Hepatocyte (in vitro differentiated cells): Measurements from ENCODE around the gene CINP. TPM values are rescaled to one million over a fixed set of nuclear protein-coding genes. Genes with fewer than 3 reads are reported as not detected.

Source experiments
- DNase-seq: peaks from one replicate; pipeline ENCODE4 v3.0.0-alpha.2; 2016; ENCODE audit warnings: low spot score
- H2AFZ ChIP-seq: fragments of 200-600 bp; sonication (generic); 2 replicates; pipeline ENCODE4 v1.6.0; 2016; ENCODE audit warnings: antibody characterized with exemption, mild to moderate bottlenecking
- H3K27ac ChIP-seq: fragments of 200-600 bp; sonication (generic); 2 replicates; pipeline ENCODE4 v1.5.1; 2016; ENCODE audit warnings: mild to moderate bottlenecking
- H3K27me3 ChIP-seq: fragments of 200-600 bp; sonication (generic); 2 replicates; pipeline ENCODE4 v1.6.1; 2016
- H3K36me3 ChIP-seq: fragments of 200-600 bp; sonication (generic); replicated peaks from 2 replicates; pipeline ENCODE4 v1.5.1; 2016; ENCODE audit warnings: low read depth; ENCODE audit not compliant: insufficient read depth
- H3K4me1 ChIP-seq: fragments of 200-600 bp; sonication (generic); 2 replicates; pipeline ENCODE4 v1.5.1; 2016; ENCODE audit warnings: mild to moderate bottlenecking, moderate library complexity; ENCODE audit not compliant: insufficient read depth
- H3K4me2 ChIP-seq: fragments of 200-600 bp; sonication (generic); 2 replicates; pipeline ENCODE4 v1.6.0; 2016
- H3K4me3 ChIP-seq: fragments of 200-600 bp; sonication (generic); 2 replicates; pipeline ENCODE4 v1.5.1; 2016; ENCODE audit warnings: mild to moderate bottlenecking
- H3K79me2 ChIP-seq: fragments of 200-600 bp; sonication (generic); 2 replicates; pipeline ENCODE4 v1.6.0; 2017; ENCODE audit warnings: mild to moderate bottlenecking
- H3K9me2 ChIP-seq: fragments of 200-600 bp; sonication (generic); replicated peaks from 2 replicates; pipeline ENCODE4 v1.6.0; 2017; ENCODE audit warnings: mild to moderate bottlenecking; ENCODE audit not compliant: insufficient read depth
- H3K9me3 ChIP-seq: fragments of 200-600 bp; sonication (generic); 2 replicates; pipeline ENCODE4 v1.5.1; 2016; ENCODE audit warnings: low read depth, mild to moderate bottlenecking
- H4K20me1 ChIP-seq: fragments of 200-600 bp; sonication (generic); 2 replicates; pipeline ENCODE4 v1.6.0; 2016; ENCODE audit warnings: mild to moderate bottlenecking; ENCODE audit not compliant: insufficient read depth, poor library complexity, severe bottlenecking
- CTCF ChIP-seq: fragments of 200-600 bp; sonication (generic); IDR thresholded peaks from 2 replicates; pipeline ENCODE4 v1.5.1; 2016; ENCODE audit warnings: antibody characterized with exemption, mild to moderate bottlenecking; ENCODE audit not compliant: poor library complexity
- EZH2 ChIP-seq: fragments of 200-600 bp; sonication (generic); IDR thresholded peaks from 2 replicates; pipeline ENCODE4 v1.6.1; 2016; ENCODE audit warnings: antibody characterized with exemption, mild to moderate bottlenecking, borderline replicate concordance
- EZH2phosphoT487 ChIP-seq: fragments of 200-600 bp; sonication (generic); IDR thresholded peaks from one replicate; pipeline ENCODE4 v1.6.1; 2018; ENCODE audit warnings: antibody characterized with exemption, mild to moderate bottlenecking, low read depth, moderate library complexity; ENCODE audit not compliant: unreplicated experiment, severe bottlenecking
- WGBS: methylation state at CpG from one replicate; pipeline ENCODE4 v1.1.6; 2016; ENCODE audit warnings: low lambda C conversion rate; ENCODE audit errors: missing lambda C conversion rate; 5-methylcytosine and 5-hydroxymethylcytosine counted together
- polyA plus RNA-seq: library from polyadenylated mRNA; unstranded; fragments of >200 nt; fragmentation: Nextera tagmentation; extraction: Ambion mirVana; gene quantifications from 2 replicates; pipeline ENCODE4 v1.2.1, GENCODE V29; 2016
- total RNA-seq: library from RNA; depleted of rRNA; stranded (reverse); fragments of >200 nt; gene quantifications from 2 replicates; pipeline ENCODE4 v1.2.3, GENCODE V29; 2014

Gene CINP
- 30.5 and 40.2 TPM in 2 replicates for total RNA-seq
- 22.9 and 33.8 TPM in 2 replicates for polyA plus RNA-seq

- Histone ChIP-seq H3K36me3 (no peaks in the 10 kb centered on the region), H3K4me3 (peak within 1 kb of the TSS; percentile 84), H3K27ac (peak within 1 kb of the TSS; percentile 89), H3K4me1 (peaks cover 16% of the 10 kb centered on the region), H3K27me3 (no peaks in the 10 kb centered on the region), H3K9me2 (no peaks in the 10 kb centered on the region), H3K79me2 (peaks cover 55% of the 10 kb centered on the region), H3K9me3 (no peaks in the 10 kb centered on the region), H2AFZ (peak within 1 kb of the TSS; percentile 90), H3K4me2 (peak within 1 kb of the TSS; percentile 91), H4K20me1 (no peaks in the 10 kb centered on the region)
- DNase-seq, result peak; percentile 99
- TF ChIP-seq CTCF, result no peak
- TF ChIP-seq EZH2, result no peak
- no peak for TF ChIP-seq EZH2phosphoT487
- under 1% methylated on average over 31 of the region's 58 CpGs for WGBS
These were observed at the start of gene CINP, which contains the start of gene TECPR2 for GRCh38 chr14:102362545-102363181. Gene CINP, minus strand, starts transcription at chr14:102362890. Its CDS starts 39 bp downstream, at chr14:102362851. Gene TECPR2, plus strand, starts transcription at chr14:102362941. Its CDS starts 13,781 bp downstream, at chr14:102376722.

- H3K9me2 ChIP-seq, result no peaks in the 10 kb centered on the region
- H2AFZ ChIP-seq, result no peak overlapping the region
- no peaks in the 10 kb centered on the region for H3K9me3 ChIP-seq
- DNase-seq, result no peak
- TF ChIP-seq EZH2phosphoT487, result no peak
- TF ChIP-seq EZH2, result no peak
- TF ChIP-seq CTCF, result no peak
- no peak overlapping the region for H3K27ac ChIP-seq
- H3K4me3 ChIP-seq, result no peak overlapping the region
- H3K4me1 ChIP-seq, result no peaks in the 10 kb centered on the region
- H3K27me3 ChIP-seq, result no peaks in the 10 kb centered on the region
- H4K20me1 ChIP-seq, result no peaks in the 10 kb centered on the region
- H3K36me3 ChIP-seq, result no peaks in the 10 kb centered on the region
- no peaks in the 10 kb centered on the region for H3K79me2 ChIP-seq
- H3K4me2 ChIP-seq, result no peak overlapping the region
These were observed 46.0 kb upstream of the CINP start for GRCh38 chr14:102408724-102409123.

GRCh38 chr14:102407258-102407657, 44.6 kb upstream of the CINP start:
- H3K9me3 ChIP-seq, result peaks cover 8% of the 10 kb centered on the region
- no peaks in the 10 kb centered on the region for H3K79me2 ChIP-seq
- H3K9me2 ChIP-seq, result no peaks in the 10 kb centered on the region
- H3K36me3 ChIP-seq, result no peaks in the 10 kb centered on the region
- no peak overlapping the region for H3K4me3 ChIP-seq
- H3K27ac ChIP-seq, result no peak overlapping the region
- H3K4me1 ChIP-seq, result no peaks in the 10 kb centered on the region
- 92% methylated on average over 7 of the region's 7 CpGs for WGBS
- H4K20me1 ChIP-seq, result no peaks in the 10 kb centered on the region
- no peak overlapping the region for H2AFZ ChIP-seq
- DNase-seq, result no peak
- H3K27me3 ChIP-seq, result no peaks in the 10 kb centered on the region
- no peak overlapping the region for H3K4me2 ChIP-seq
- no peak for TF ChIP-seq EZH2
- no peak for TF ChIP-seq CTCF
- TF ChIP-seq EZH2phosphoT487, result no peak

- H3K36me3 ChIP-seq, result no peaks in the 10 kb centered on the region
- H4K20me1 ChIP-seq, result no peaks in the 10 kb centered on the region
- no peak overlapping the region for H3K4me3 ChIP-seq
- H3K4me1 ChIP-seq, result no peaks in the 10 kb centered on the region
- H2AFZ ChIP-seq, result no peak overlapping the region
- no peak for DNase-seq
- no peak overlapping the region for H3K27ac ChIP-seq
- no peak for TF ChIP-seq EZH2phosphoT487
- TF ChIP-seq CTCF, result no peak
- no peak for TF ChIP-seq EZH2
- H3K4me2 ChIP-seq, result no peak overlapping the region
- no peaks in the 10 kb centered on the region for H3K79me2 ChIP-seq
- H3K9me2 ChIP-seq, result no peaks in the 10 kb centered on the region
- peaks cover 12% of the 10 kb centered on the region for H3K9me3 ChIP-seq
- H3K27me3 ChIP-seq, result no peaks in the 10 kb centered on the region
These were observed 40.3 kb upstream of the CINP start for GRCh38 chr14:102403028-102403427.
